EL (cell line): ENCODE measurements around the gene PPP1CA.

ENCODE experiments used
- DNase-seq: peaks from one replicate; pipeline ENCODE4 v3.0.0-alpha.2; 2016

Gene PPP1CA

DNA sequence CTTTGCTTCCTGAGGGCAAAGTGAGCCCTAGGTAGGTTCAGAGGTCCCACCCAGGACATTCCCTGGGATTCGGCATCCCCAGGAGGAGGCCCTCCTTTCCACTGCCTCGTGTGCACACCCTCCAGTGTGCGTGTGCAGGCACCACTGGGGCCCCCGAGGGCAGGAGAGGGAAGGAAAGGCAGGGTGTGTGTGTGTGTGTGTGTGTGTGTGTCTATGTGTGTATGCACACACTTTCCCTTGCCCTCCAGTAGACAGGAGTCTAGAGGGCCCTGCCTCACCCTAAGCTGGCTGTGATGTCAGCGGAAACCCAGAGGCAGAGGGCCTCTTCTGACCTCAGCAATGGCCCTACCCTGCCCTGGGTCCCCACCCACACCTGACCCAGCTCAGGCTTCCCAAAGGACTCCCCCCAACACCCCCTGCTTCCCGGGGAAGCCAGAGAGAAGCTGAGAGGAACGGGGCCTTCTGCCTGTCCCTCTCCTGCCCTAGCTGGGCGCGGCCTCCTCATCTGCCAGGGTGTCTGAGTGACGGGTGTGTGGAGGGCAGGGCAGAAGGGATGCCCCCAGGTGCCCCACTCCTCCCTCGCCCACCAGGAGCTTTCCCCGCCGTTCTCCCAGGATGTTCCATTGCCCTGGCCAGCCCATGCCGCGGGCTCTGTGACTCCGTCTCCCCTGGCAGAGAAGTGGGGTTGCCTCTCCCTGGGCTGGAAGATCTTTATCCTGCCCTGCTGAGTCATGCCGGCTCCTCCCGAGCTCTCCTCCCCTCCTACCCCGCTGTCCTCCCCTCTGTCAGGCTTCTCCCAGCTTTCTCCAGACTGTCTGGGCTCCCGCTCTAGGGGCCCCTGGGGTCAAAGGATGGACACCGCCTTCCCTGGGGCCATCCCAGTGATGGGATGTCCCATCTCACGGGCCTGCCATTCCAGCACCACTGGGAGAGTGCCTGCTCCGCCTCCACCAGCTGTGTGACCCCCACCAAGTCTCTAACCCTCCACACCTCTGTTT, 22.3 kb downstream of the PPP1CA start:
- peak; percentile 84 for DNase-seq

DNA sequence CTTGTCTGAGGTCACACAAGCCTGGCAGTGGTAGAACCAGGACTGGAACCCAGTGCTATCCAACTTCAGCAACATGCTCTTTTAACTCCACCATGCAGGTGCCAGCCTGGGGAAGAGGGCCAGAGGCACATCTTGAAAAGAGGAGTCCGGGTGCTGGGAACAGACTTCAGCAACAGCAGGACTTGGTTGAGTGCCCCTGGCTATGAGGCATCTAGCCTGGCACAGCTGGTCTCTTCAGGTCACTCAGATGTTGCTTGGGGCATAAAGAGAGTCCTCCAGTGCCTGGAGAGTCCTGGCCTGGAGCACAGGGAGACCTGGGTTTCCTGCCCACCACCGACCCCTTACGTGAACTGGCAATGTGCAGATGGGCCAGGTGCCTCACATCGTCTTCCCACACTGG, 23.1 kb downstream of the PPP1CA start:
- DNase-seq: no peak

DNA sequence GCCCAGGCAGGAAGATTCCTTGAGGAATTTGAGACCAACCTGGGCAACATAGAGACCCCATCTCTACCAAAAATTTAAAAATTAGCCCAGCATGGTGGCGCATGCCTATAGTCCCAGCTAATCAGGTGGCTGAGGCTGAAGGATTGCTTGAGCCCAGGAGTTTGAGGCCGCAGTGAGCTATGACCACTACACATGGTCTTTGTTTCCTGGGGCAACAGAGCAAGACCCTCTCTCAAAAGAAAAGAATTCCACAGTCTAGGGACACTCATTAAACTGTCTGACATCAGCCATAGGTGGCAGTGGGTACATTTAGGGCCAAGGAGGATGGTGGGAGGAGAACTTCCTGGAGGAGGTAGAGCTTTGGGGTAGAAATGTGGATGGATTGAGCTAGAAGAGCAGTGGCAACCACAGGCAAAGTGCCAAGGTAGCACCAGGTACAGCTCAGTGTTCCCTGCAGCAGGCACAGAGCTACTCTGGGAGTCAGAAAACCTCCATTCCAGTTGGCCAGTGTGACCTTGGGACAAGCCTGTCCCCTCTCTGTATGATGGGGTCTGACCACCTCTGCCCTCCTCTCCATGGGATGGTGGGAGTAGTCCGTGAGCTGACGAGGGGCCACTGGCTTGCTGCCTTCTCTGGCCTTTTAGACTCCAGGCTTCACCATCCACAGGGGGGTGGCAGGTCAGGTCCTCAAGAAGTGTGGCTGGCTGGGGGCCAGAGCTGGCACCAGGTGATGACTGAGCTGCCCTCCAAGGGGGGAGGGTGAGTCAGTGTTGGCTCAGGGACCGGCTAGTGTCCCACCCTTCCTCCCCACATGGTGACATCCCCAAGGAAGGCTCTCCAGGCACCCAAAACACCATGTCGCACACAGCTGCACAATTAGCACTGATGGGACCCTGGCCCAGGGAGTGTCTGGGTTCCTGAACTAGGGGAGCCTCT, 24.5 kb downstream of the PPP1CA start:
- DNase-seq: no peak

DNA sequence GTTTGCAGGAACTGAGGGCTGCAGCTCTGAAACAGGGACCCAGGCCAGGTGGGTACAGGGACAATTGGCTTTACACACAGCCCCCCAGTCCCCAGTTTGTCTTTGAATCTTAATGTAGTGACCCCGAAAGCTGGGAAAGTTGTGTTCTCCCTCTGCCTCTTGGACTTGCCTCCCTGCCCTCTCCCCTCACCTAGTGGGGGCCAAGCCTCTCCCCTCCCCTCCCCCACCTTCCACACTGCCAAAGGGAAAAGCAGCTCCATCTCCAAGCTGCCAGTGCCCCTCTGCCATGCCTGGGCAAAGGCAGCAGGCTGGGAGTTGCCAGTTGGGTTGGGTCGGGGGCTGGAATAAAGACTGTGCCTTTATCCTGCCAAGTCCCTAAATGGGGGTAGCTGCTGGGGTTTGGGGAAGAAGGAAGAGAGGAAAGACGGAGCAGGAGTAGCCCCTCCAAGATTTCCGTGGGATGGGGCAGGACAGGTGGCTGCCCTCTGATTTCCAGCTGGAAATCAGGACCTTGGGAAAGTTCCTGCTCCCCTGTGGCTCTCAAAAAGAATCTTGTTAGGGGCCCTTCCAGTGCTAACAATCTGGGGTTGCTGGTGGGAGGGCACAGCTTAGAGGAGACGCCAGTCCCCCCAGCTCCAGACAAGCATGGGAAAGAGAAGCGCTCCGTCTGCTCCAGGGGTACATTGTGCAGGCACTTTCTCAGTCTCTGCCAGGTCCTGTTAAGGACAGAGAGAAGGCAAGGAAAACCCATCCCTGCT, 25.4 kb downstream of the PPP1CA start:
- no peak for DNase-seq

DNA sequence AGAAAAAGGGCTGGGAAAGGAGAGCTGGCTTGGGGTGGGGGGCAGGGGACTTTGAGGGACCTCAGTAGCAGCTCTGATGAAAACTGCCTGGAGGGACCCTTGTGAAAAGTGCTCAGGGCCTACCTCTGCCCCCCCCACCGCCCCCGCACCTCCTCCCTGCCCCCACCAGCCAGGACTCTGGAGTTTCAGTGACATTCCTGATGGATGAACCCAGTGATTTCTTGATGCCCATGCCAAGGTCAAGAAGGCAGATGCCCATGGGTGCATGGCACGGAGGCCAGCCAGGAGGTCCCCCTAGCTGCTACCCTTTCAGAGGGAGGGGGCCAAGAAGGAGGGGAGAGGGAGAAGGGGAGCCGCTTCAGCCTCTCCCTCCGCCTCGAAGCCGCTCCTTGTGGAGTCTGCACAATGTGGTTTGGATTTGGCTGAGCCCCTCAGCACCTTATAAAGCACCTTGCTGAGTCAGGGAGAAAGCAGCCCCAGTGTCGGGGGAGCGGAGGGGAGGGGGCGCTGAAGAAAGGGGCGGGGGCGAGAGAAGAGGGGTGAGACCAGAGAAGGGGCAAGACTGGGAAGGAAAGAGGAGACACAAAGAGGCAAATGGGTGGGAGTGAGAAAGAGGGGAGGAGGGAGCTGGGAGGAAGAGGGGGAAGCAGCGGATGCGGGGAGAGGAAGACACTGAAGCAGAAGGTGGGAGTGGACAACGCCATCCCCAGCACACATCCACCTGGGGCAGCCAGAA, 26.2 kb downstream of the PPP1CA start:
- no peak for DNase-seq

DNA sequence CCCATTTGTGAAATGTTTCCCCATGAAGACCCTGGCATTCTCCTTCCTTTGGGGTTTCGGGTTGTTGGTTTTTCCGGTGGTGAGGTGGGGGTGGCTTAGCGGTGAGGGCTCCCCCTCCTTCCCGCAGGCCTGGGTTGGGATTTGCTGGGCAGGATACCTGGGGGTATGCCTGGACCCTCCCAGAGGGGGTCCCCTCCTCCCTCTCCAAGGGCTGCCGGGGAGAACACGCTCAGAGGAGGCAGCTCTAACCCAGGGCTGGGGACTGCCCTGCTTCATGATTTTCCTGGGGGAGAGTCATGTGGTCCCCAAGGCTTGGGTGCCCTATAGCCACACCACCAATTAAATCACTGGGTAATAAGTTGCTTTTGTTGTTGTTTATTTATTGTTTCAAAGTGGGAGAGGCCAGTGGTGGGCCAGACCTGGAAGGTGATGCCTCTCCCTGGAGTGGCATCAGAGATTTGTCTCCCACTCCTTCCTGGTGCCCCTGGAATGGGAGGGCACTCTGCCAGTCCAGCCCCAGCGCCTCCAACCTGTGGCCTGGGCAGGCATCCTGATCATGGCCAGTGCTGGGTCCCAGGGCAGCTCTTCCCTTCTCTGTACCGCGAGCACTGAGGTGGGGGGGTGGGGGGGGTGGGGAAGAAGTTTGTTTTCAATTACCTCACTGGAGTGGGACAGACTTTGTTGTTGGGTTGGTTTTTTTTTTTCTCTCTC, 26.9 kb downstream of the PPP1CA start:
- peak; percentile 52 for DNase-seq

DNA sequence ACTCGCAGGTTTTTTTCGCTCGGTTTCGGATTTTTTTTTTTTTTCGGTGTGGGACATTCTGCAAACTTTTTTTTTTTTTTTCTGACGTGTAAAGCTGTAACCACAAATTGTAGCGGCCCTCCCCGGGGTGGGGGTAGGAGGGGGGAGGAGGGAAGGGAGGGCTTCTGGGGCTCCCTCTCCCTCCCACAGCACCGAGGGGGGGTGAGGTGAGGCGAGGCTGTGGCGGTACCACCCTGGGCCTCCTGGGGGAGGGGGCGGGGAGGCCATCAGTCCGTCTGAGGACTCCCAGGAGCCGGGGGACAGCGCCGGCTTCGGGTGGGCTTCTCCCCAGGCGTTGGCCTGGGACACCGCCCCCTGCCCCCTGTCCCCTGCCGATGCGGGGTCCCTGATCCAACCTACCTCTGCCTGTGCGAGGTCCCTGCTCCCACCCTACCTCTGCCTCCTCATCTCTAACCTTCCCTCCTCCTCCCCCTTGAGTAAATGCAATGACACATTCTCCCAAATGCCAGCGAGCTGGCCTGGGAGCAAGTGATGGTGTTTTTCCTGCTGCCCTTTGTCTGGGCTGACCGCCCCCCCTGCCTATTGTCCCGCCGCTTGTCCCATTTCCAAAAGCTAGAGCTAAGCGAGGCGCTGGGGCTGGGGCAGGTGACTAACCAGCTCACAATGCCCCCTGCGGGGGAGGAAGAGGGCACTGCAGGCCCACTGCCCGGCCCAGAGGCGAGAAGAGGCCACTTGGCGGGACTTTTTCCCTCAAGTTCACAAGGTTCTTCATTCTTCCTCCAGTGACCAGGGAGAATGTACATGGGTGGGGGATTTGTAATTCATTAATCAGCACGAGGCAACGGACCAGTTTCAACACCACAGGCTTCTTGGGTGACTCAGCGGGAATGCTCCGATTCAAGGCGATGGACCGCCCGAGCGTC, 27.7 kb downstream of the PPP1CA start:
- DNase-seq: peak; percentile 99

DNA sequence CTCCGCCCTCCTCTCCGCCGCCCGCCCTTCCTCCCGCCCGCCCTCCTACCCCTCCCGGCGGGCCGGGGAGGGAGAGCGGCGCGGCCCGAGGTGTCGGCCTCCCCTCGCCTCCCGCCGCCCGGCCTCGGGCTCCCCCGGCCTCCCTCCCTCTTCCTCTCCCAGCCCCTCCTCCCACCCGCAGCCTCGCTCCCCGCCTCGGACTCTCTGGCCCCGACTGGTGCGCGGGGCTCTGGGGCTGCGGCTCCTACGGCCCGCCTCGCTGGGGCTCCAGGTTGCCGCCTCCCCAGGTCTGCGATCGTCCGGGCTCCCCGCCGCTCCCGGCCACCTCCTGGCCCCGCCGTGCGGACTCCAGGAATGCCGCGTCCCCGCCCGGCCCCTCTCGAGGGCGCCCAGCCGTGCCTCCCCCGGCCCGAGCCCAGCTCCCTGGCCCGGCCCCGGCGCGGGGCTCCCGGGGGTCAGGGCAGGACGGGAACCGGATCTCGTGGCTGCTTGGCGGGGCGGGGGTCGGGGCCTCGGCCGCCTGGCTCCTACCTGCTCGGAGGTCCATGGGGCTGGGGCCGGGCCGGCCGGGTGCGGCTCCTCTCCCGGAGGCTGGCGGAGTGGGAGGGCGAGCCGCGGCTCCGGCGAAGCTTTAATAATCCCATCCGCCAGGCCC, 28.5 kb downstream of the PPP1CA start, which contains the start of gene CLCF1:
Gene CLCF1, minus strand, starts transcription at position 606 of the 655 bp plus-strand sequence. Its CDS starts 59 bp downstream, at position 547.
- DNase-seq: peak; percentile 68

DNA sequence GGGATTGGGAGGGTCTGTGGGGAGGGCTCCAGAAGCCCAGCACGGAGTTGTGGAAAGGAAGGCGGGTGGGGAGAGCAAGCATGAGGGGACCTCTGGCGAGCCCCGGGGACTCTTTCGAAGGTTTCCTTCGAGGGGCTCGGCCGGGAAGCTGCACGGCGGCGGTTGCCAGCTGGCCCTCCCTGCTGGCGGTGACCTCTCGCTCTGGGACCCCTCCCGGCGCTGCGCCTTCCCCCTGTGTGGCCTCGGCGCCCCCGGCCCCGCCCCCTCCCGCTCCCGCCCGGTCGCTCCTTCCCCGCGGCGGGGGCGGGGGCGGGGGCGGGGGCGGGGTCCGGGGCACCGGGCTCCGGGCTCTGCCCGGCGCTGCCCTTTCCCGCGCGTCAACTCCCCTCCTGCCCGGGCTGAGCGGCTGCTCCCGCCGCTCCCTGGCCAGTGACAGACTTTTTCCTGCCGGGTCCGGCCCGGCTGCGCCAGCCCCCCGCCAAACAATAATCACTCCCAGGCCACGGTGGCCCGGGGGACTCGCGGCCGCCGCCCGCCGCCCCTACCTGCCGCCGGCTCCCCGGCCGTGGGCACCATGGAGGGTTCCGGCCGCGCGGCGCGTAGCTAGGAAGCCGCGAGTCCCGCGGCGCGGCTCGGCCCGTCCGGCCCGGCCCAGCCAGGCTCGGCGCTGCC, 29.2 kb downstream of the PPP1CA start:
- peak; percentile 24 for DNase-seq

DNA sequence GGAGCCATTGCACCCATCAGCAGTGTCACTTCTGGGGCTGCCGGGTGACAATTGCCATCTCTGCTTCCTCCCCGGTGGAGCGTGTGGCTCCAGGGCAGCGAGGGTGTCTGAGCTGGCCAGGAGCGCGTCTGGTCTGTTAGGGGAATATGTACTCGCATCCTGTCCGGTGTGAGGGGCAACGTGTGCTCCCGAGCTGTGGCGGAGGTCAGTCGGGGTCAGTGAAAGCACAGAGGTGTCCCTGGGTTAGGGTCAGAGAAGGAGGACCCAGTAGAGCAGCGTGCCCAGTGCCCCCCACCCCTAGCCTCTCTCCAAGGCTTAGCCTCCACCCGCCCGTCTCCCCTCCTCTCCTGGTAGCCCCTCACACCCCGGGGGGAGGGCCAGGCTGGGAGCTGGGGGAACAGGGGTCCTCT, 29.7 kb downstream of the PPP1CA start:
- no peak for DNase-seq

DNA sequence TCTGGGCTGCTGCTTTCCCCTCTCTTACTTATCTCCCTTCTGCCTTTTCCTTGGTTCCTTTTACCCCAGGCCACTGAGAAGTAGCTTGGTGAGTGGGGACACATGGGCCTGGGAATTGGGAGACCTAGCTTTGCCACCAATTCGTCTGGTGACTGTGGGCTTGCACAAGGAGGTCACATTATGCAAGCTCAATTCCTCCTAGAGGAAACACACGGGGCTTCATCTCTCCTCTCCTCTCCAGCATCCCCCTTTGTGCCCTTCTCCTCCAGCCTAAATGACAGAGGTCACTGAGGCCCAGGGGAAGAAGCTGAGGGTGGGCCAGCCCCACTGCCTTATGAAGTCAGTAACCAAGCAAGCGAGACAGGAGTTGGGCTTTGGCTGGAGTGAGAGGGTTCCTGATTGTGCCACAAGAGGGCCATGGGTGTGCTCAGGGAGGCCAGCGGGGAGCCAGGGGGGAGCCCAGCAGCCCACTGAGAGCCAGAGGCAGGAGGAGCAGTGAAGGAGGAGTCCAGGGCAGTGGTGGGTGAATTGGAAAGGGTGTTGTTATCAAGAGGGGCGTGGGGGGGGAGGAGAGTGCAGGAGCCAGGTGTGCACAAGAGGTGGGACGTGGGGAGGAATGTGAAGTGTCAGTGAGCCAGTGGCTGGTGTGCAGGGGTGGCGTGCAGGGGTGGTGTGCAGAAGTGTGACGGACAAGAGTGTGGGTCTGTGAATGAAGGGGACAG, 30.3 kb downstream of the PPP1CA start:
- peak; percentile 65 for DNase-seq

DNA sequence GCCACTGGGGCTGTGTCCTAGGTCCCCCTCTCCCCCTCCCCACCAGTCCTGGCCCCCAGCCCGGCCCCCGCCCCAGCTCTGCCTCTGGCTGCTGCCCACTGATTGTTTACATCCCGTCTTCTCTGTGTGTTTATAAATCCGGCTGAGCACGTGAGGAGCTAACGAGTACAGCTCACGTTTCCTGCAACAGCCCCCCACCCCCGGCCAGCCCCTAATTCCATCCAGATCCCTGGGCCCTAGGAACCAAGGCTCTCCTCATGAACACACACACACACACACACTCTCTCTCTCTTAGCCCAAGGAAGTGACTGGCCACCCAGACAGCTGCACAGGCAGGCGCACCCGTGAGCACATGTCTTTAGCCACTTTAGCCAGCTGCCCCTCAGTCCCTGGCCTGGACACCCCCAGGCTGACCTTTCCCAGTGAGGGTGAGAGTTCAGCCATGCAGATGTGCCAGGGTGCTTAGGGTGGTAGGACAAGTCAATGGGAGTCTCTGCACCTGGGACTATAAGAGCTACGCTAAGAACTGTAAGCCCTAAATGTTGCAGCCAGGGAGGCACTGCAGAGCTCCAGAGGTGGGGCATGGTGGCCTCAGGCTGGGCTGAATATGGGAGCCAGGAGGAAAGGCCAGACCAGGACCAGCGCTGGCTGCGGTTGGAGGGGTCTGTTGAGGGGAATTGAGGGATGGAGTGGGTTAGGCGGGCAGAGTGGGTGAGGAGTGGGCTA, 31.1 kb downstream of the PPP1CA start:
- peak; percentile 43 for DNase-seq

DNA sequence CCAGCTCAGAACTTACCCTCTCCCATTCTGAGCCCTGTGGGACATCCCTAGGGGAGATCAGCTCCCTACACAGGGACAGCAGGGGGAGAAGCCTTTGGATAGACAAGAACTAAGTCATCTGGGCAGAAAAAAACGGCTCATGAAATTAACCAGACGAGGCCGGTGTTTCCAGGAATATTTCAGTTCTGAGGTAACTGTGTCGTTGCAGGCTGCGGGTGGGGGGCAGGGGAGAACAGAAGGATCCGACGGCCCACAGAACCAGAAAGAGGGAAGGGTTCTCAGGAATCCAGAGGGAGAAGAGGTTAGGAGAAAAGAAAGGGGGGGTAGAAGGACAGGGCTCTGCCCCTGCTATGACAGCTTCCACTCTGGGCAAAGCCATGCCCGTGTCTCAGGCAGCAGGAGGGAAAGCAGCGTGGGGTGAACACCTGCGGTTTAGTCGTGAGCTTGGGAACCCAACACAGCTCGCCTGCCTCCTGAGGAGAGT, 31.8 kb downstream of the PPP1CA start:
- DNase-seq: peak; percentile 53

DNA sequence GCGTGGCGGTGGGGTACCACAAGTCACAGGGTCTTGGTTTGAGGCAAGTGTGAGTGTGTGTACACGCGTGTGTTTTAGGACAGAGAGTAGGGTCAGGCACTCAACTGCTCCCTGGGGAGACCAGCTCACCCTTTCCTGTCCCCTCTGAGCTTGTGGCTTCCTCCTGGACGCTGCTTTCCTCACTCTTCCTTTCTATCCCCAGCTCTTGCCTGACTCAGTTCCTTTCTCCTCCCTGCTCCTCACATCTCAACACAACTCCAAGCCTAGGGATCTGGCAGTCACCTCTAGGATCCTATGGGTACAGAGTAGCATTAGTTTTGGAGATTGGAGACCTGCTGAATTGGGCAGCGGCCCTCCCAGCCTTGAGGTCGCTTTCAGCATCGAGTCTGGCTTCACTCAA, 32.4 kb downstream of the PPP1CA start:
- no peak for DNase-seq

DNA sequence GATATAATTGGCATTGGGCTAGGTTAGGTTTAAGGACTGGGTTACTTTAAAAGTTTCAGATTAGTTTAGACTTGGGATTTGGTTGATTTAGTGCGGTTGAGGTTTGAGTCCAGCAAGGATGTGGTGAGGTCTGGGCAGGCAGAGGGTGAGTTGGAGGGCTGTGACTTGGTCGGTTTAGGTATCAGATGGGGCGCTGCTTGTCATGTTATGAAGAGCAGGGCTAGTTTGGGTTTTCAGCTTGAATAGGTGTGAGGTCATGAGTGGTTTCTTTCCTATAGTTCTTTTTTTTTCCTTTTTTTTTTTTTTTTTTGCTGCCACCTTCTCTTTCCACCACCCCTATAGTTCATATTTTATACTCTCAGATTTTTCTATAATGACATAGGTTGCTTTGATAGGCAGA, 33.0 kb downstream of the PPP1CA start:
- no peak for DNase-seq

DNA sequence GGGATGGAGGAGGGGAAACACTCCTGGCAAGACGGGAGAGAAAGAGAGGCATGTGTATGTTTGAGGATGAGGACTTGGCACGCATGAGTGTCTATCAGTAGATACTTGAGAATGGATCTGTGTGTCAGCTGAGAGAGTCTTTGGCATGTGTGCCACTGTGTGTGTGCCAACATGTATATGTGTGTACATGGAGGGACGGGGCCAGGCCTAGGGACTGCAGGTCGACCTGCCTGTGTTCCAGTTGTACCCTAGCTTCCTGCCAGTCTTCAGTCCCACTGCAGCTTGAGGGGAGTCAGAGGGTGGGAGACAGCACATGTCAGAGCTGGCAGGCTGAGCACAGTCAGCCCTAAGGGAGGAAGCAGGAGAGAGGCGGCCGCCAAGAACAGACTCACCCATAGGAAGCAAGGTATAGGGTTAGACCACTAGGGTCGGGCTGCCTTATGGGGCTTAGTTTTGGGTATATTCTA, 33.9 kb downstream of the PPP1CA start:
- DNase-seq: no peak
